HG02943 (cell line): ENCODE results near the gene PLEKHG2.
"Not testable (repeated sequence)": the region's sequence is repeated elsewhere in the genome, so short reads cannot be mapped to it uniquely, and the experiment has no call there.

ENCODE experiments used
- ATAC-seq: cut with Tn5 transposase; IDR thresholded peaks from one replicate; pipeline ENCODE4 v1.9.1; 2021; ENCODE audit warnings: mild to moderate bottlenecking, low read depth, moderate library complexity; ENCODE audit not compliant: unreplicated experiment

Gene PLEKHG2

GRCh38 chr19:39435499-39436349 lies 23.3 kb downstream of the PLEKHG2 start, which contains the start of gene RPS16:
RPS16 (minus strand) TSS chr19:39435949; CDS start chr19:39435895, 54 bp downstream.
- peak; percentile 72 for ATAC-seq

GRCh38 chr19:39436350-39436716 lies 23.9 kb downstream of the PLEKHG2 start:
- ATAC-seq, result no peak

- ATAC-seq, result no peak
These were observed 25.9 kb downstream of the PLEKHG2 start for GRCh38 chr19:39438270-39438934.

- no peak for ATAC-seq
These were observed 32.2 kb downstream of the PLEKHG2 start for GRCh38 chr19:39444598-39445195.

GRCh38 chr19:39445196-39446111 lies 33.0 kb downstream of the PLEKHG2 start, which contains the start of gene SUPT5H:
SUPT5H (plus strand) TSS chr19:39445582; CDS start chr19:39445891, 309 bp downstream.
- ATAC-seq, result peak; percentile 66

- no peak for ATAC-seq
These were observed 34.1 kb downstream of the PLEKHG2 start for GRCh38 chr19:39446365-39447084.

GRCh38 chr19:39448271-39448670 lies 35.8 kb downstream of the PLEKHG2 start:
- ATAC-seq, result no peak

- no peak for ATAC-seq
These were observed 36.8 kb downstream of the PLEKHG2 start for GRCh38 chr19:39449116-39449797.

- ATAC-seq, result not testable (repeated sequence)
These were observed 38.8 kb downstream of the PLEKHG2 start for GRCh38 chr19:39451257-39451656.

GRCh38 chr19:39463403-39463802 lies 50.9 kb downstream of the PLEKHG2 start:
- no peak for ATAC-seq

GRCh38 chr19:39465956-39466747 lies 53.7 kb downstream of the PLEKHG2 start:
- no peak for ATAC-seq

GRCh38 chr19:39467941-39468340 lies 55.5 kb downstream of the PLEKHG2 start:
- ATAC-seq, result no peak

- no peak for ATAC-seq
These were observed 56.6 kb downstream of the PLEKHG2 start for GRCh38 chr19:39469036-39469435.

- ATAC-seq, result no peak
These were observed 57.1 kb downstream of the PLEKHG2 start for GRCh38 chr19:39469567-39469966.

- no peak for ATAC-seq
These were observed 58.4 kb downstream of the PLEKHG2 start for GRCh38 chr19:39470724-39471339.

GRCh38 chr19:39471756-39472536 lies 59.5 kb downstream of the PLEKHG2 start:
- no peak for ATAC-seq
